Activated CD4-positive, CD25-positive, alpha-beta regulatory T cell treated with anti-CD3 and anti-CD28 coated beads, Interleukin-2, amount 50 U/mL, for 16 hours (primary cell): Measurements from ENCODE around the gene FSTL1.

Experiments used
- DNase-seq: peaks from one replicate; pipeline ENCODE4 v3.0.0-alpha.2; 2020; ENCODE audit warnings: low read depth, low spot score

FSTL1 gene

GRCh38 chr3:120468635-120469295, 18.0 kb upstream of the FSTL1 start:
- no peak for DNase-seq

- DNase-seq = no peak
Observed at GRCh38 chr3:120462409-120462959, 11.7 kb upstream of the FSTL1 start.

DNA sequence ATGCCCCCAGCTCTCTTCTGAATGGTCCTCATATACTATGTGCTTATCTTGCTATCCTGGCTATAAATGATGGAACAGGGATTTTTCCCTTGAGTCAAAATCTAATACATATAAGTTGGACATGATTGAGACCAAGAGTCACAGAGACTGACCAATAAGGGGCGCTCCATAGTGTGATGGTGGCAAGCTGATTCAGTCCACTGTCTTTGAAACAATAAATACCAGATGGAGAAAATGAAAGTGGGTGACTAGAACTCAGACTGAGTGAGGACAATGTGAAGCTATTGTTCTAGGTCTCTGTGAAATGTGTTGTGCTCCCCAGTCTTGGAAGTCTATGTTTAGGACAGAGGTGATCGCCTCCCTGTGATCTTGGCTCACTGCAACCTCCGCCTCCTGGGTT, 10.6 kb upstream of the FSTL1 start:
- DNase-seq = no peak

GRCh38 chr3:120460862-120461261, 10.1 kb upstream of the FSTL1 start:
- no peak for DNase-seq

- DNase-seq = no peak
Observed at GRCh38 chr3:120460181-120460790, 9.5 kb upstream of the FSTL1 start.

DNA sequence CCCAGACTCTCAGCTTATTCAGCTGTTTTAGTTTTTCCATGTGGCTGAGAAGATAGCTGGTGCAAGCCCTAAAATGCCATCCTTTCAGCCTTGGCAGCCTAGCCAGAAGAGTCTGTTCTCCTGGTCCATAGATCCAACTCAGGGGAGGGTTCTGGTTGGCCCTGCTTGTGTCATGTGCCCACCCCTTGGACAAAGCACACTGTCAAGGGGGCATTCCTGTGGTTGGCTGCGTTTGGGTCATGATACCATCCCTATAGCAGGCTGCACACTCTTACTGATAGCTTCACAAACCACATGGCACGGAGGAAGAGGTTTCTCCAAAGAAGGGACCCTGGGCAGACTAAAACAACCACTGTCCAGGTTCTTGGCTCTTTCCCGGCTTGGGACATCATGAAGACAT, 8.4 kb upstream of the FSTL1 start:
- DNase-seq = no peak

- no peak for DNase-seq
Observed at GRCh38 chr3:120457827-120458226, 7.0 kb upstream of the FSTL1 start.

- no peak for DNase-seq
Observed at GRCh38 chr3:120454076-120454689, 3.4 kb upstream of the FSTL1 start.

DNA sequence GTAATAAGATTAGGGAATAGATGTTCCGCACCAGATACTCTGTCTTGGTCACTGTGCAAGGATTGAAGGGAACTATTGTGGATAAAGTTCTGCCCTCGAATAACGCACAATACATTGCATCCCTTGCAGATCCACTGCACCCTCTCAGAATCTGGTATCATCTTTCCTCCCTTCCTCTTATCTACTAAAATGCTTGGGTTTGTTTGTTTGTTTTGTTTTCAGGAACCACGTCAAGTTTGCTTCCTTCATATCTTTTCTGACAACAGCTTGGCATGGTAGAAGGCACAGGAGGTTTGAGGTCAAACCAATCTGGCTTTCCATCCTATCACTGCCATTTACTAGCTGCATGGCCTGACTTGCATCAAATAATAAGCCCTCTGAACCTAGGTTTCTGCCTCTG, 2.0 kb upstream of the FSTL1 start:
- DNase-seq = no peak

DNA sequence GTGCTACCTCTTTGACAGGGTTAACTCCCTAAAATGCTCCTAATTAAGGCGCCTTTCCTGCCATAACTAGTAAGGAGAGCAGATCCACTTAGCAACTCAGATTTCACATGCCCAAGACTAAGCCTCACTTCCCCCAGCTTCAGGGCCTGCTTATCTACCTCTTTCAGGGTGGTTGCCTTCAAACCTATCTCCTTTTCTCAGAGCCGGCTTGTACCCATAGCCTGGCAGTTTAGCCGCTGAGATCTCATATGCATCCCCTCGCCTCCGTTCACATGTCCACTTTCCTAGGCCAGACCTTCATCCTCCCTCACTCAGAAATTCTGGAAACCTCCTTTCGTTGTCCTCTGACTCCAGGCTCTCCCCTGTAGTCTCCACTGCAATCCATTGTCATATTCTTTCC, 1.0 kb upstream of the FSTL1 start:
- DNase-seq = no peak

- no peak for DNase-seq
Observed at GRCh38 chr3:120451272-120451761, 525 bp upstream of the FSTL1 start.

GRCh38 chr3:120449701-120450599, 842 bp downstream of the FSTL1 start:
- no peak for DNase-seq

DNA sequence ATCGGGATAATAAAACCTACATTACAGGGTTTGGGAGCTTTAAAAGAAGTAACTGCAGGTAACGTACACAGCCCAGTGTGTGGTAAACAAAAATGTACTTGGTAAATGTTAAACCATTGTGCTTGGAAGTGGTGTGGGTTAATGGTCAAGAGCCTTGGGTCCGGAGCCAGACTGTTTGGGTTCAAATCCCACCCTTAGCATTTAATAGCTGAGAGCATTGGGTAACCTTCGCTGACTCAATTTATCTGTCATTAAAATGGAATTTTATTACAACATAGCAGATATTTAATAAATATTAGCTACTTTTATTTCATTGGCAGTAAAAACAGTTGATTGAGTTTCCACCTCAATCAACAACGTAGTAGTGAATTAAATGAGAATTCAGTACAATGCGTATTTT, 1.5 kb downstream of the FSTL1 start:
- no peak for DNase-seq

DNA sequence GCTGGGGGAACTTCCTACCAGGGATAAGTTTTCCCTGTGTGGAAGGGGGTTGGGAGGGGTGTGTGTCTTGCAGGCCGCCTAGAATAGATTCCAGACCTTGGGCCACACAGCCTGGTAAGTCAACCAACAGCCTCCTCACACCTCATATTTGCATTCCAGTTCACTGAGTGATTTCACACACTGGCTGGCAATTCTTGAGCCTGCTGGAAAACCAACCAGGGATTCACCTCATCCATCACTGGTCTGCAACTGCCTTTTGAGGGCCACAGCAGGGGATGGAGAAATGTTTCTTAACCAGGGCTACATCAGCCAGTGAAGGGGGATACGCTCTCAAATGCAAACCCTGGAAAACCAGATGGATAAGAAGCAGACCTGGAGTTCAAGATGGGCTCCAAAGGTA, 2.0 kb downstream of the FSTL1 start:
- DNase-seq = no peak

- DNase-seq = no peak
Observed at GRCh38 chr3:120446891-120447668, 3.7 kb downstream of the FSTL1 start.

- DNase-seq = no peak
Observed at GRCh38 chr3:120445654-120446053, 5.1 kb downstream of the FSTL1 start.

DNA sequence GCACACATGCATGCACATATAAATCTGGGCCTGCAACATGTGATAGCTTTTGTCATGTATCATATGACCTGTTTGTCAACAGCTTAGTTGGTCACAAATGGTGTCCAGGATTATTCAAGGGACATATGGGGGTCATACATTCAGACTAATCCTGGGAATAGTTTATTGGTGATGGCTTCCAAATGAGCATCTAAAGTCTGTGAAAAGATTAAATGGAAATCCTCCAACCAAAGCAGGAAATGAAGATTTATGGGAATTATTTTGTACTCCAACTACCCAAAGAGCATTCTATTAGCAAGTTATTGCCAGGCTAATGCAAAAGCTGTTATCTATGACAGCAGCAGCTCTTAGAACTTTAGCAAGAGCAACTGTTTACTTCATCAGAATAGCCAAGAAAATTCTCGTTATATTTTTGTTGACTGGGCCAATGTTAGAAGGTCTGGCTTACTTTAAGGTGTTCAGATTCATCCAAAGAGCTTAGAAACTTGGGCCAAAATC, 7.1 kb downstream of the FSTL1 start:
- no peak for DNase-seq

- no peak for DNase-seq
Observed at GRCh38 chr3:120442975-120443517, 7.7 kb downstream of the FSTL1 start.

DNA sequence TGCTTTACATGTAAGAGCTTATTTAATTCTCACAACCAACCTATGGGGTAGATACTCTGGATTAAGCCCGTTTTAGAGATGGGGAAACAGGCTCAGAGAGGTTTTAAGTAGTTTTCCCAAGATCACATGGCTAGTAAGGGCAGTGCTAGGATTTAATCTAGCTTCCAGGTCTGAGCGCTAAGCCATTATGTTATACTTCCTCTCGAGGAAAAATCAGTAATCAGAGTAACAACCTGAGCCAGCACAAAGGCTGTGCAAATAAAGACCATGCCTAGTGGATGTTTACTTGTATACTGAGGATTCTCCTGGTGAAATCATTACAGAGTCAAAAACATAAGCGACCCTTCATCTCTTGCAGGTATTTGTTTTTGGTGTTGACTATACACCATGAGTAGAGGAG, 9.0 kb downstream of the FSTL1 start:
- no peak for DNase-seq

- no peak for DNase-seq
Observed at GRCh38 chr3:120440762-120441161, 10.0 kb downstream of the FSTL1 start.
